ENCODE results near the gene SLC12A3.

DNA sequence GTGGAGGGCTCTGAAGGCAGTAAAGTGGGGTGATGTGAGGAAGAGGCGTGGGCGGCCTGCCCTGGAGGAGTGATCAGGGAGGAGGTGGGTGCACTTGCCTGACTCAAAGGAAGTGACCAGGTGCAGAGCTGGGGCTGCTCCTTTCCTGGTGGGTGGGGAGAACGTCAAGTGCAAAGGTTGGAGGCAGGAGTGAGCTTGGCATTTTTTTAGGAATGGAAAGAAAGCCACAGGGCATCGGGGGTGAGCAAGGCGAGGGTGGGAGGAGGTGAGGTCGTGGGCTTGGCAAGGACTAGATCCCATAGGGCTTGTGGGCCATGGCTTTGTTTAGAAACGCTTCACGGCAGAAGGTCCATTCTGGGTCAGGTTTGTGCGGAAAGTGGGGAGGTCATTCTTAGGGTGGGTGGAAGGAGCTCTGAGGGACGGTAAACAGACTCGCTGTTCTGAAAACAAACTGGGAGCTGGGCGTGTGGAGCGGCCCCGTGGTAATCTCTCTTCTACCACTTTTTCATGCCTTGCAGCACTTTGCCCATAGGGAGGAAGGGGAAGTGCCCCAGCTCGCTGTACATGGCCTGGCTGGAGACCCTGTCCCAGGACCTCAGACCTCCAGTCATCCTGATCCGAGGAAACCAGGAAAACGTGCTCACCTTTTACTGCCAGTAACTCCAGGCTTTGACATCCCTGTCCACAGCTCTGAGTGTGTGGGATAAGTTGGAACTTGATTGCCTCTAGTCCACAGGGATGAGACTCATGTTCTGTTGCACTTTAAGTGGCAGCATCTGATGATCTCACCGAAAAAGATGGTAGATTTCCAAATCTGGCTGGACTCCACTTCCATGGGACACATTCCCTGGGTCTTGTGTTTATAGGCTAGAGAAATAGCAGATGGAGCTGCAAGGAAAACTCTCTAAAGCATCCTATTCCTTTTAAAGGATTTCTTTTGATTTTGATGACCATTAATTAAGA, 48.0 kb downstream of the SLC12A3 start:
- TF ChIP-seq, protein P1, sequence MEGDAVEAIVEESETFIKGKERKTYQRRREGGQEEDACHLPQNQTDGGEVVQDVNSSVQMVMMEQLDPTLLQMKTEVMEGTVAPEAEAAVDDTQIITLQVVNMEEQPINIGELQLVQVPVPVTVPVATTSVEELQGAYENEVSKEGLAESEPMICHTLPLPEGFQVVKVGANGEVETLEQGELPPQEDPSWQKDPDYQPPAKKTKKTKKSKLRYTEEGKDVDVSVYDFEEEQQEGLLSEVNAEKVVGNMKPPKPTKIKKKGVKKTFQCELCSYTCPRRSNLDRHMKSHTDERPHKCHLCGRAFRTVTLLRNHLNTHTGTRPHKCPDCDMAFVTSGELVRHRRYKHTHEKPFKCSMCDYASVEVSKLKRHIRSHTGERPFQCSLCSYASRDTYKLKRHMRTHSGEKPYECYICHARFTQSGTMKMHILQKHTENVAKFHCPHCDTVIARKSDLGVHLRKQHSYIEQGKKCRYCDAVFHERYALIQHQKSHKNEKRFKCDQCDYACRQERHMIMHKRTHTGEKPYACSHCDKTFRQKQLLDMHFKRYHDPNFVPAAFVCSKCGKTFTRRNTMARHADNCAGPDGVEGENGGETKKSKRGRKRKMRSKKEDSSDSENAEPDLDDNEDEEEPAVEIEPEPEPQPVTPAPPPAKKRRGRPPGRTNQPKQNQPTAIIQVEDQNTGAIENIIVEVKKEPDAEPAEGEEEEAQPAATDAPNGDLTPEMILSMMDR (IDR thresholded peaks at IDR 0.05): no peak
- no peak for TF ChIP-seq POLR2A (IDR thresholded peaks at IDR 0.05)
